PFSK-1 (cell line): ENCODE data around the gene PRDM11.

Source experiments
- FOXP2 ChIP-seq: optimal IDR thresholded peaks from 2 replicates; pipeline ENCODE3; 2011; ENCODE audit warnings: borderline replicate concordance, control low read depth, inconsistent platforms; ENCODE audit not compliant: insufficient read depth; ENCODE audit errors: extremely low read length, extremely low read depth
- POLR2AphosphoS5 ChIP-seq: IDR thresholded peaks from 2 replicates; pipeline ENCODE4 v1.6.1; 2012; ENCODE audit warnings: low read depth, mild to moderate bottlenecking, control low read depth, low read length, moderate library complexity
- REST ChIP-seq, 2 experiments: IDR thresholded peaks; 2 replicates each; pipeline versions ENCODE4 v1.6.1 to v1.8.0; 2011 to 2012; ENCODE audit warnings: low read depth in 2 of 2, low read length in 2 of 2, control low read depth in 1 of 2, inconsistent platforms in 1 of 2, mild to moderate bottlenecking in 1 of 2, moderate library complexity in 1 of 2; ENCODE audit not compliant: insufficient read depth in 1 of 2
- SIN3A ChIP-seq: IDR thresholded peaks from 2 replicates; pipeline ENCODE4 v1.6.1; 2012; ENCODE audit warnings: mild to moderate bottlenecking, low read length, moderate library complexity, borderline replicate concordance; ENCODE audit not compliant: insufficient read depth
- TAF1 ChIP-seq: IDR thresholded peaks from 2 replicates; pipeline ENCODE4 v1.6.1; 2012; ENCODE audit warnings: low read length, control low read depth, borderline replicate concordance; ENCODE audit not compliant: insufficient read depth

GRCh38 chr11:45267052-45267451, 120.6 kb downstream of the PRDM11 start:
- TF ChIP-seq POLR2AphosphoS5, result no peak
- TF ChIP-seq TAF1, result no peak
- no peak for TF ChIP-seq REST (IDR thresholded peaks at IDR 0.05; ENCODE audit: insufficient read depth in 1 of 2, low read depth in 2 of 2, low read length in 2 of 2)
- no peak for TF ChIP-seq FOXP2
- no peak for TF ChIP-seq SIN3A
